GM13976 (cell line): ENCODE results near the gene SDSL.

ENCODE experiments used
- DNase-seq: peaks from one replicate; pipeline ENCODE4 v3.0.0; 2012; ENCODE audit warnings: low spot score
- in situ Hi-C: fragments of 300-500 bp; cut with MboI; formaldehyde crosslinking; loops from one replicate; pipeline ENCODE4 v1.12.0; 2022; ENCODE audit warnings: low sequenced_read_pairs, mixed read lengths, inconsistent platforms; ENCODE audit not compliant: unreplicated experiment
- TF ChIP-seq, protein P1 (sequence below): IDR thresholded peaks from 2 replicates; pipeline ENCODE4 v1.5.1; 2012; ENCODE audit warnings: borderline replicate concordance, mild to moderate bottlenecking; ENCODE audit not compliant: insufficient read depth; ENCODE audit errors: extremely low read depth, missing control alignments, control extremely low read depth

SDSL gene

DNA sequence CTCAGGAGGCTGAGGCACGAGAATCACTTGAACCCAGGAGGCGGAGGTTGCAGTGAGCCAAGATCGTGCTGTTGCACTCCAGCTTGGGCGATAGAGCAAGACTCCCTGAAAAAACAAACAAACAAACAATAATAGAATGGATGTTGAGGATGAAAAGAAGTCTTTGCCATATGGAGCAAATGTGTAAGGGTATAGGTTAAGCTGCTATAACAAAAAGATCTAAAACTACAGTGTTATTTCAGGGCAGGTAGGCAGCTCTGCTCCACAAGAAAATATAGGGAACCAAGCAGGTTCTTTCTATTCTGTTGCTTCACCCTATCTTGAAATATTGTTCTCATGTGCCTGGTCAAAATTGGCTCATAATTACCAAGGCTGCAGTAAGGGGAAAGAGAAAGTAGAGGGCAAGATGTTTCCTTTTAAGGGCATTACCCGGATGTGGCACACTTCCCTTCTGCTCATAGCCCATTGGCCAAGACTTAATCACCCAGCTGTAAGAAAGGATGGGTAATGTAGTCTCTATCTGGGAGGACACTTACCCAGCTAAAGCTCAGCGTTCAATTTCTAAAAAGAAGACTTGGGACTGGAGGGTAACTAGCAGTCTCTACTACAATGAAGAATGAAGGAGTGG is 23.5 kb downstream of the SDSL start:
- DNase-seq, result no peak
- in situ Hi-C loops, result no loop called here

DNA sequence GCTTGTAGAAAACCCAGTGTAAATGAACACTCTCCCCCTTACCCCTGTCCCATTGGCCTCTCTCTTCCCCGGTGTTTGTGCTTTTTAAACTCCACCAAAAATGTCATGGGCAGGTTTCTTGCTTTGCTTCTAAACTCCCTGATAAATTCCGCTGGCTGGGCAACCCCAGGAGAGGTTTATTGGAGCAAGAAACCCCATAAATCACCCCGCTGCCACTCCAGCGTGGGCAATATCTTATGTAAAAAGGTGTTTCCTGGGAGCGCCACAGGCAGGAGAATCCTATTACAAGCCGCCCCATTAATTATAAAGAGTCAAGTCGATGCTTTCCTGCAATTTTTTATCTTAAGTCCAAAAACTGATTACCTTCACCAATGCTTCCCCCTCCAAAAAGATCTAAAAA is 26.7 kb downstream of the SDSL start:
- in situ Hi-C loops, result no loop called here
- DNase-seq, result no peak

More for the DNA sequence above, 23.5 kb downstream of the SDSL start:
- TF ChIP-seq, protein P1, sequence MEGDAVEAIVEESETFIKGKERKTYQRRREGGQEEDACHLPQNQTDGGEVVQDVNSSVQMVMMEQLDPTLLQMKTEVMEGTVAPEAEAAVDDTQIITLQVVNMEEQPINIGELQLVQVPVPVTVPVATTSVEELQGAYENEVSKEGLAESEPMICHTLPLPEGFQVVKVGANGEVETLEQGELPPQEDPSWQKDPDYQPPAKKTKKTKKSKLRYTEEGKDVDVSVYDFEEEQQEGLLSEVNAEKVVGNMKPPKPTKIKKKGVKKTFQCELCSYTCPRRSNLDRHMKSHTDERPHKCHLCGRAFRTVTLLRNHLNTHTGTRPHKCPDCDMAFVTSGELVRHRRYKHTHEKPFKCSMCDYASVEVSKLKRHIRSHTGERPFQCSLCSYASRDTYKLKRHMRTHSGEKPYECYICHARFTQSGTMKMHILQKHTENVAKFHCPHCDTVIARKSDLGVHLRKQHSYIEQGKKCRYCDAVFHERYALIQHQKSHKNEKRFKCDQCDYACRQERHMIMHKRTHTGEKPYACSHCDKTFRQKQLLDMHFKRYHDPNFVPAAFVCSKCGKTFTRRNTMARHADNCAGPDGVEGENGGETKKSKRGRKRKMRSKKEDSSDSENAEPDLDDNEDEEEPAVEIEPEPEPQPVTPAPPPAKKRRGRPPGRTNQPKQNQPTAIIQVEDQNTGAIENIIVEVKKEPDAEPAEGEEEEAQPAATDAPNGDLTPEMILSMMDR, result no peak

GRCh38 chr12:113449299-113449698 is 27.1 kb downstream of the SDSL start:
- in situ Hi-C loops, result no loop called here
- DNase-seq, result no peak
- TF ChIP-seq, protein P1, result no peak

More for the DNA sequence above, 26.7 kb downstream of the SDSL start:
- TF ChIP-seq, protein P1, result no peak

- no peak for DNase-seq
- TF ChIP-seq, protein P1, result no peak
- in situ Hi-C loops, result loop anchor here (25.0 kb wide), 2 partner anchors 462 to 962 kb away; partner anchors contain the start of gene TBX5
These were observed 27.7 kb downstream of the SDSL start for GRCh38 chr12:113449839-113450238.

DNA sequence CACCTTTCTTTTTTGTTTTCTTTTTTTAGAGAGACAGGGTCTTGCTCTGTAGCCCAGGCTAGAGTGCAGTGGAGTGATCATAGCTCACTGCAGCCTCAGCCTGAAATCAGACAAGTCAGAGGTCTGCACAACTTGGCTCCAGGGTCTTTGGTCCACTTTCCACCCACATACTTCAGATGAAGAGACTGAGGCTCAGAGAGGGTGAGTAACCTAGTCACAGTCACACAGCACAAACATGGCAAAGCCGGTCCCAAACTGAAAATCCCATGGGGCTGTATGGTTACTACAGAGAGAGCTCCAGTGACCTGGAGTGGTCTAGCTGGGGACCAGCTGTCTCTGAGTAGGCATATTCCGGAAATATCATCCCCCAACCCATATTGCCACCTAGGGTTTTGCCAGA is 30.3 kb downstream of the SDSL start:
- no peak for DNase-seq
- TF ChIP-seq, protein P1, result no peak
- in situ Hi-C loops, result loop anchor here (25.0 kb wide), 2 partner anchors 460 to 960 kb away; partner anchors contain the start of gene TBX5

DNA sequence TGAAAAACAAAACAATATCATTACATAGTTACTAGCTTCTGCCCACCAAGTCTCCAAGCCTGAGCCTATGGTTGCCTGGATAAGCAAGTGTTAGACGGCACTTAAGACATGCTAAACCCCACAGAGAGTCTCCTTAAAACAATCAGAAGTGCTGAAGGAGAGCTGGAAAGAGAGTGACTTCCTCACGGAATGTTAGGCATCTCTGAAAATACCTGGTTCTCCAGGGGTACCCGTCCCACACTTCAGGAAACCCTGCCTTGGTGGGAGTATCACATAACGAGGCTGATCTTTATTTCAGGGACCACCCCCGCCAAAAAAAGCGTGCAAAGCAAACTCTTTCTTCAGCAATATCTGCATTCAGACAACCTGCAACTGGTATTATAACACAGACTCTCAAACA is 31.1 kb downstream of the SDSL start:
- in situ Hi-C loops, result loop anchor here (25.0 kb wide), 2 partner anchors 459 to 959 kb away; partner anchors contain the start of gene TBX5
- TF ChIP-seq, protein P1, result no peak
- no peak for DNase-seq
